AML-193 (cell line): ENCODE measurements around the gene GINS1.

Experiments
- DNase-seq, 2 experiments: peaks; one replicate each; lab custom pipeline; 2025; lab: John Stamatoyannopoulos, UW

GINS1 gene

GRCh38 chr20:25477014-25477882, 69.8 kb downstream of the GINS1 start:
- no peak for DNase-seq

- no peak for DNase-seq
Observed at GRCh38 chr20:25478889-25479568, 71.6 kb downstream of the GINS1 start.

DNA sequence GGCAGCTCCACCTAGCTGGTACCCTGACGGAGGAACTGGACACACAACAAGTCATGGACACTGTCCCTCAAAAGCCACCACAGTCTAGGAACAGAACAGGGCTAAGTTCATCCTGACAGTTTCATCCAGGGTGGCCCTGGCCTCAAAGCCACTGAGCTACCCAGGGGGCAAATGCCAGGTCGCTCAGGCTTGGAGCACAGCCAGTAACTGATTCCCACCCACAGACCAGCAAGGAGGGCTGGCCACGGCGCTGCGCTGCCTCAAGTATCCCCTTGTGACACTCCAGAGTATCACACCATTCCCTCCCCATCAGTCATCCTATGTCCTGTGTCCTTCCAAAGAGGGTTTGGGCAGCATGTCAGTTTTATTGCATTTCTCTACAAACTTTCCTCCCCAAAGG, 72.2 kb downstream of the GINS1 start:
- DNase-seq = no peak

DNA sequence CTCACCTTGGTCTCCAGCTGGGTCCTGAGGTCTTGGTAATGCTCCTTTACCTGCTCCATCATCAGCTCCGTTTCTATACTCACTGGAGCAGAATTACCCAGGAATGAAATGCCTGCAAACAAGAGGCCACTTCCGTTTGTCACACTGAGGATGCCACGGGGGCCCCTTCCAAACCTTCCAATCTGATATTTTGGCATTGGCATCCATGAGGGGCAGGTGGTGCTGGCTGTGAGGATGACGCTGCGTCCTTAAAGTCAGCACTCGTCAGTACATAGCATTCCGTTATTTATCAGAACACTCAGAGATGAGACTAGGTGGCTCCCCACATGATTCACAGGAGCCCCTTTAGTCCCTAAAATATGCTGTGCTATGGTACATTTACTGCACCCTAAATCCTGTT, 72.7 kb downstream of the GINS1 start:
- no peak for DNase-seq

DNA sequence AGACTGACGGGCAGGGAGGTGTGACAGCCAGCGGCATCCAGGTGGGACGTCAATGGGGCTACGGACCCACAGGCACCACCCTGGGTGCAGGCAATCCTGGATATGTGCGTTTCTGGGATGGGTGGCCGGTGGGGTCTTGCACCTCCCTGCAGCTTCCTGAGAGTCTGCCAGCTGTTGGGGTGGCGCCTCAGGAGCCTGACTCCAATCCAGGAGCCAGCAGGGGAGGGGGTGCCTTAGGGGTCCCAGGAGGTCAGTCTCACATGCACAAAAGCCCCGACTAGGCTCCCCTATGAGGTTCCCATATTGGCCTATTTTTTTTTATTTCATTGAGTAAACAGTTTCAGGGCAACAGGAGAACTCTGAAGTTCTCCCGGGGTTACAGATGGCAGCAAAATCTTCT, 73.3 kb downstream of the GINS1 start:
- no peak for DNase-seq

- DNase-seq = no peak
Observed at GRCh38 chr20:25481235-25481917, 73.9 kb downstream of the GINS1 start.

- no peak for DNase-seq
Observed at GRCh38 chr20:25481918-25482253, 74.4 kb downstream of the GINS1 start.

- no peak for DNase-seq
Observed at GRCh38 chr20:25483431-25484132, 76.1 kb downstream of the GINS1 start.

DNA sequence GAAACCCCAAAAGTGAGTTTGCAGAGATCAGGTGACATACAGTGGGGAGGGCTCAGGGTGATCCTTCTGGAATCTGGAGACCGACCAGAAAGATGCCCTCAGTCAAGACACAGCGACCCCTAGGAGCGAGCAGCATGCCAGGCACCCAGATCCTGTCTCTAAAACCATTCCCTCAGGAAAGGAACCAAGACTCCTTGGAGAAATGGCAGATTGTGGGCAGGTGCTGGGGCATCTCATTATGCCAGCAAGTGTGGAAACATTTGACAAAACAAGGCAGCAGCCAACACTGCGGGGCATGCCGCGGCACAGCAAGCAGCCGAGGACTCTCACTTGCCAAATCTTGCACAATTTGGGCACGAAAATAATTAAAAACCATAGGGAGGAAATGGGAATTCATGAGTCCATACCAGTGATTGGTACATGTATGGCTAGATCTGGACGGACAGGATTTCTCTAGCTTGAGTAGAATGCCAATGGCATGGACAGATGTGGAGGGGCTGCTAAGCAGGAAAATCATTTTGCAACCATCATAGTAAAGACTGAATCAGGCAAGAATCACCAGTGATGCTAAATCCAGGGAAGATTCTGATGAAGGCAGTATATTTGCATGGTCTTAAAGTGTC, 76.9 kb downstream of the GINS1 start:
- DNase-seq = no peak

- DNase-seq = no peak
Observed at GRCh38 chr20:25484911-25485511, 77.5 kb downstream of the GINS1 start.

- DNase-seq = no peak
Observed at GRCh38 chr20:25485872-25486271, 78.4 kb downstream of the GINS1 start.

DNA sequence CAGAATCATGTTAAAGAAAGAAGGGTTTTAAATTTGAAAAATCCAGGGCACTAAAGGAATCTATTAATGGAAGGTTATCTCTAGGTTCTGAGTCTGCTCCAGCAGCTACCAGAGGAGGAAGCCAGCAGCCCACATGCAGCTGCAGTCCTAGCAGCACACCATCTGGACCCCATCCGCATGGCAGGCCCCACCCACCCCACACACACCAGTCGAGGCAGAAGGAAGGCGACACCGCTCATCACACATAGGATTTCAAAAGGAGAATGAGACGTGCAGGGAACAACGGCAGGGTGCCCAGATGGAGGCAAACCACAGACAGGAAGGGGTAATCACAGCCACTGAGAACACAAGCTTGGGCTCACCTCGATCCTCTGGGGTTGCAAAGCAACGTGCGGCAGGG, 78.9 kb downstream of the GINS1 start:
- DNase-seq = no peak

DNA sequence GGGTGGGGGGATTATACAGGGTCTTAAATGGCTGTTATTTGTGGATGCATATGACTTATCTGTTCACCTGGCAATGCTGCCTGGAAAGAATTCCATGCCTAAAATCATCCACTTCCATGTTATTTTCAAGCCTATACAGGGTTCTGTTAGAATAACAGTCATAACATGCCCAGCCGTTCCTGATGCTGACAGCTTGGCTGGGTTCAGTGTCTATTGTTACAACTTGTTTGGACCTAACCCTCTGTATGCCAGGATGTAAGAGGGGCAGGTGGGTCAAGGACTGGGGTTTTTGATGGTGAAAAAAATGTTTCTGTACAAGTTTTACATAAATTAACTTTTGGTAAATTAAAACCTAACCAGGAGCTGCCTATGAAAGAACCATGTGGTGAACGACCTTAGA, 79.8 kb downstream of the GINS1 start:
- no peak for DNase-seq

- DNase-seq = no peak
Observed at GRCh38 chr20:25487975-25488374, 80.5 kb downstream of the GINS1 start.

GRCh38 chr20:25489221-25489871, 81.9 kb downstream of the GINS1 start:
- DNase-seq = no peak

DNA sequence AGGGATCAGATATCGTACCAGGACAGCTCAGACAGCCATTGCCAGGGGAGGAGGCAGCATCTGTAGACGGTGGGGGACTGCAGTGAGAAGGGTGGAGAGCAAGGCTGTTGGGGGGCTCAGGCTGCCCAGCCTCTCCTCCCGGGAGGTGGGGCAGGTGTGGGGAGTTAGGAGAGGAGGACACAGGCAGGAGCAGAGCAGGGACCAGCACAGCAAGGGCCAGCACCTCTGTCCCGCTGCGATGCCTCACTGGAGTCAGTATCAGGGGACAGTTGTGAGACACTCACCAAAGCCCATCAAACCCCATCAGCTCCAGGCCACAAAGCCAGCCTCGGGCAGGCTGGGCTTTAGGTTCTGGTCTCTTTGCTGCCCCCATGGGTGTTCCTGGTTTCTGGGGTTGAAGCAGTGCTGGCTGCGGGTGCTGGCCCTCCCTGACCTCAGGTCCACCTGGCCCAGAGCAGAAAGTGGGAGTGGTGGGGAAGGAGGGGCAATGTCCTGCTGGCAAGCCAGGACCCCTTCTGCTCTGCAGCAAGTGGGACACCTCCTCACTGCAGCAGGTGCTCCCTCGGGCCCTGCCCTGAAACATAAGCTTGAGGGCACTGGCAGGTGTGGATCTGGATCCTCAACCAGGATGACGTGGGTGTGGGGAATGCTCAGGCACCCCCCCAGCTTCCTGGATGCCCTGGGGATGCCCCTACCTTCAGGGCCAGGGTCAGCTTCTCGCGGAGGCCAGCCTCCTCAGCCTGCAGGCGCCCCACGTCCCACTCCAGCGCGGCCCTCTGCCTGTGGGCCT, 83.4 kb downstream of the GINS1 start:
- no peak for DNase-seq

- no peak for DNase-seq
Observed at GRCh38 chr20:25491446-25492038, 84.1 kb downstream of the GINS1 start.

- DNase-seq = no peak
Observed at GRCh38 chr20:25493137-25493536, 85.7 kb downstream of the GINS1 start.

DNA sequence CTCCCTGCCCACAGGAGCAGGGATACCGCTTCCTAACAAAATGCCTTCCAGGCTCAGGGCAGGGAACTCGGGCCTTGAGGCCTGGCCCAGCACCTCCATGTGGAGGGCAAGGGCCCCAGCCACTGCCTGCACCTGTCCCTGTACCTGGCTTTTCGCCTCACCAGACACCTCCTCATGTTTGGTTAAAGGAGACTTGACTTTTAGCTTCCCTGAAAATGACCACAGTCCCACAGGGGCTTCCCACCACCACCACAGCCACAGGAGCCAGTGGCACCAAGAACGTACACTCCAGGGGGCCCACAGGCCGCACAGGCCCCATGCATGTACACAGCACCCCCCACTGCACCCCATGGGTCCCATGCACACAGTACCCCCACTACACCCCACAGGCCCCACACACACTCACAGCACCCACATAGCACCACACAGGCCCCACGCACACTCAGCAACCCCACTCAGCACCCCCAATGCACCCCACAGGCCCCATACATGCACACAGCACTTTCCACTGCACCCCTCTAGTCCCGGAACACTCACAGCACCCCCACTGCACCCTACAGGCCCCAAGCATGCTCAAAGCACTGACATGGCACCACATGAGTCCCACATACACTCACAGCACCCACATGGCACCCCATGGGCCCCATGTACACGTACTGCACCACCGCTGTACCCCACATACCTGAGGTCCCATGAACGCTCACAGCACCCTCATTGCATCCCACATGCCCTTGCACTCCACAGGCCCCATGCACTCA, 86.5 kb downstream of the GINS1 start:
- no peak for DNase-seq
